CD8-positive, alpha-beta memory T cell (primary cell): ENCODE data around the gene IL18. TPM values are rescaled to one million over a fixed set of nuclear protein-coding genes. Genes with fewer than 3 reads are reported as not detected.

Experiments used
- polyA plus RNA-seq: library from polyadenylated mRNA; unstranded; fragments of 300-500 nt; fragmentation: Illumina TruSeq; gene quantifications from one replicate; pipeline ENCODE4 v1.2.3, GENCODE V29; 2021
- total RNA-seq, 2 experiments: library from RNA; stranded (reverse); gene quantifications; one replicate each; pipeline ENCODE4 v1.2.3, GENCODE V29; 2021

The IL18 gene
- total and polyA plus RNA-seq, 3 experiments from 2014 or later: not detected

Other genes starting within 250 kb of the IL18 start
- not detected for gene C11orf52, start 245.2 kb downstream of the IL18 start, total RNA-seq
- not detected for gene C11orf52, start 245.2 kb downstream of the IL18 start, polyA plus RNA-seq
- gene DIXDC1, start 226.8 kb downstream of the IL18 start, total RNA-seq: 10 to 100 TPM; 11.3 to 12.7 TPM
- gene DIXDC1, start 226.8 kb downstream of the IL18 start, polyA plus RNA-seq: 2.4 TPM
- 10 to 100 TPM; 61.1 to 62.2 TPM for gene DLAT, start 138.7 kb downstream of the IL18 start, total RNA-seq
- 22.1 TPM for gene DLAT, start 138.7 kb downstream of the IL18 start, polyA plus RNA-seq
- gene PIH1D2, start 90.1 kb downstream of the IL18 start, total RNA-seq: under 1 TPM; 0.38 to 0.57 TPM
- gene PIH1D2, start 90.1 kb downstream of the IL18 start, polyA plus RNA-seq: not detected
- 10 to 100 TPM; 22.0 to 22.6 TPM for gene NKAPD1, start 89.8 kb downstream of the IL18 start, total RNA-seq
- 13.4 TPM for gene NKAPD1, start 89.8 kb downstream of the IL18 start, polyA plus RNA-seq
- gene TIMM8B, start 77.3 kb downstream of the IL18 start, total RNA-seq: 10 to 100 TPM; 71.9 to 73.5 TPM
- gene TIMM8B, start 77.3 kb downstream of the IL18 start, polyA plus RNA-seq: 70.6 TPM
- gene SDHD, start 77.2 kb downstream of the IL18 start, total RNA-seq: 100 to 1,000 TPM; 125 to 133 TPM
- 154 TPM for gene SDHD, start 77.2 kb downstream of the IL18 start, polyA plus RNA-seq
- under 1 TPM; 0.27 to 0.39 TPM for gene TEX12, start 3.3 kb upstream of the IL18 start, total RNA-seq
- not detected for gene TEX12, start 3.3 kb upstream of the IL18 start, polyA plus RNA-seq
- 1 to 10 TPM in 1 of 2 experiments, under 1 TPM in 1; 0.84 to 1.1 TPM for gene BCO2, start 11.4 kb upstream of the IL18 start, total RNA-seq
- gene BCO2, start 11.4 kb upstream of the IL18 start, polyA plus RNA-seq: 0.17 TPM
- gene PTS, start 62.3 kb upstream of the IL18 start, total RNA-seq: 10 to 100 TPM; 38.4 to 40.8 TPM
- 11.6 TPM for gene PTS, start 62.3 kb upstream of the IL18 start, polyA plus RNA-seq
- gene PLET1, start 96.8 kb upstream of the IL18 start, total RNA-seq: not detected
- gene PLET1, start 96.8 kb upstream of the IL18 start, polyA plus RNA-seq: not detected